HepG2 (cell line): Measurements from ENCODE around the gene CHN1. TPM values are rescaled to one million over a fixed set of nuclear protein-coding genes. Genes with fewer than 3 reads are reported as not detected.
A peak's percentile ranks its signal among the peaks of the same experiment; 100 is the strongest.

ENCODE experiments used
- CENPBD1 ChIP-seq: sonication (generic); formaldehyde crosslinking; IDR thresholded peaks from 2 replicates; pipeline ENCODE4 v1.8.0; 2022; ENCODE audit warnings: missing genetic modification reagents, low read depth, mild to moderate bottlenecking, borderline replicate concordance
- CTCF ChIP-seq: sonication (generic); formaldehyde crosslinking; IDR thresholded peaks from 2 replicates; pipeline ENCODE4 v1.5.0; 2020; ENCODE audit warnings: mild to moderate bottlenecking, missing genetic modification reagents, moderate library complexity
- FOSL1 ChIP-seq: sonication (generic); formaldehyde crosslinking; IDR thresholded peaks from 2 replicates; pipeline ENCODE4 v1.9.0; 2021; ENCODE audit warnings: missing genetic modification reagents, borderline replicate concordance
- FOSL2 ChIP-seq: sonication (generic); formaldehyde crosslinking; IDR thresholded peaks from 2 replicates; pipeline ENCODE4 v1.4.0; 2020; ENCODE audit warnings: missing genetic modification reagents
- FOXJ3 ChIP-seq: sonication (generic); formaldehyde crosslinking; IDR thresholded peaks from 2 replicates; pipeline ENCODE4 v1.4.0; 2020; ENCODE audit warnings: missing genetic modification reagents, mild to moderate bottlenecking, borderline replicate concordance
- JUN ChIP-seq: sonication (generic); formaldehyde crosslinking; IDR thresholded peaks from 2 replicates; pipeline ENCODE4 v1.4.0; 2020; ENCODE audit warnings: mild to moderate bottlenecking, missing genetic modification reagents
- LCORL ChIP-seq, 2 experiments: fragments of 450-650 bp in 1 of 2; sonication (generic) in 1 of 2; formaldehyde crosslinking in 1 of 2; IDR thresholded peaks; 2 replicates each; pipeline versions ENCODE4 v1.5.0 to v1.6.1; 2017 to 2020; ENCODE audit warnings: antibody characterized with exemption in 1 of 2, missing genetic modification reagents in 1 of 2
- MAFF ChIP-seq: IDR thresholded peaks from 2 replicates; pipeline ENCODE4 v1.6.1; 2011; ENCODE audit warnings: low read depth, low read length, improper control_type of control experiment
- RFX3 ChIP-seq: IDR thresholded peaks from 2 replicates; pipeline ENCODE4 v1.6.1; 2016; ENCODE audit warnings: missing biosample characterization, missing genetic modification reagents
- SOX13 ChIP-seq, 3 experiments: fragments of 450-650 bp in 1 of 3; sonication (generic) in 1 of 3; formaldehyde crosslinking in 1 of 3; IDR thresholded peaks in 2 of 3; conservative IDR thresholded peaks in 1 of 3; 2 replicates each; pipeline versions ENCODE4 v1.5.0 to v1.6.1; 2016 to 2020; ENCODE audit warnings: antibody characterized with exemption in 1 of 3, mild to moderate bottlenecking in 1 of 3, missing compliant biosample characterization in 1 of 3, missing genetic modification reagents in 1 of 3, moderate library complexity in 1 of 3
- TCF7 ChIP-seq: sonication (generic); IDR thresholded peaks from 2 replicates; pipeline ENCODE4 v1.6.1; 2016; ENCODE audit warnings: antibody characterized with exemption, low read depth
- TSC22D2 ChIP-seq: sonication (generic); formaldehyde crosslinking; IDR thresholded peaks from 2 replicates; pipeline ENCODE4 v1.5.1; 2020; ENCODE audit warnings: missing genetic modification reagents, mild to moderate bottlenecking, borderline replicate concordance
- ZBTB1 ChIP-seq: sonication (generic); formaldehyde crosslinking; IDR thresholded peaks from 2 replicates; pipeline ENCODE4 v1.4.0; 2020; ENCODE audit warnings: missing genetic modification reagents, borderline replicate concordance
- ZNF143 ChIP-seq: sonication (generic); formaldehyde crosslinking; IDR thresholded peaks from 2 replicates; pipeline ENCODE4 v1.4.0; 2020; ENCODE audit warnings: missing genetic modification reagents
- ZNF24 ChIP-seq: fragments of 450-650 bp; IDR thresholded peaks from 2 replicates; pipeline ENCODE4 v1.6.1; 2017; ENCODE audit warnings: antibody characterized with exemption, mild to moderate bottlenecking
- ZNF335 ChIP-seq: sonication (generic); formaldehyde crosslinking; IDR thresholded peaks from 2 replicates; pipeline ENCODE4 v1.4.0; 2020; ENCODE audit warnings: missing genetic modification reagents
- ZNF530 ChIP-seq: sonication (generic); formaldehyde crosslinking; IDR thresholded peaks from 2 replicates; pipeline ENCODE4 v1.5.0; 2020; ENCODE audit warnings: low read depth, mild to moderate bottlenecking, missing genetic modification reagents
- ZNF788 ChIP-seq: sonication (generic); formaldehyde crosslinking; IDR thresholded peaks from 2 replicates; pipeline ENCODE4 v1.5.0; 2020; ENCODE audit warnings: mild to moderate bottlenecking, missing genetic modification reagents, borderline replicate concordance
- polyA plus RNA-seq, 8 experiments: library from polyadenylated mRNA; depleted of rRNA in 3 of 8; stranded (reverse) in 7 of 8; unstranded in 1 of 8; fragments of >200 nt; fragmentation: Illumina TruSeq in 4 of 8; extraction: Trizol in 4 of 8; gene quantifications; 2 replicates each; pipeline versions ENCODE4 v1.2.1 to v1.2.3, GENCODE V29; 2011 to 2016; ENCODE audit warnings: low read depth in 4 of 8, missing spikeins in 1 of 8, mixed read lengths in 1 of 8; ENCODE audit not compliant: insufficient read depth in 1 of 8
- total RNA-seq, 5 experiments: library from RNA; depleted of rRNA; stranded (reverse); fragments of >200 nt; fragmentation: Illumina TruSeq; extraction: Trizol; gene quantifications; 2 replicates each; pipeline ENCODE4 v1.2.3, GENCODE V29; 2016; ENCODE audit warnings: low read depth in 1 of 5
- TF ChIP-seq, protein P1 (sequence below): sonication (generic); formaldehyde crosslinking; IDR thresholded peaks from 2 replicates; pipeline ENCODE4 v1.4.0; 2020; ENCODE audit warnings: missing genetic modification reagents
- TF ChIP-seq, protein P2 (sequence below): IDR thresholded peaks from 2 replicates; pipeline ENCODE4 v1.6.1; 2018; ENCODE audit warnings: missing genetic modification reagents
- TF ChIP-seq, protein P3 (sequence below): sonication (generic); formaldehyde crosslinking; IDR thresholded peaks from 2 replicates; pipeline ENCODE4 v1.4.0; 2020; ENCODE audit warnings: missing genetic modification reagents

The CHN1 gene
- total and polyA plus RNA-seq, 2 of the 13 experiments (the other 11 are each of a cell fraction or from before 2014, with no cell fraction given) = 2.8 to 3.5 TPM

GRCh38 chr2:175004980-175005732, at the start of gene CHN1 (continued):
- TF ChIP-seq TSC22D2 (CRISPR knock-in tag) = no peak
- no peak for TF ChIP-seq FOXJ3 (CRISPR knock-in tag)
- no peak for TF ChIP-seq ZBTB1 (CRISPR knock-in tag)
- TF ChIP-seq JUN (CRISPR knock-in tag) = no peak
- TF ChIP-seq, protein P1, sequence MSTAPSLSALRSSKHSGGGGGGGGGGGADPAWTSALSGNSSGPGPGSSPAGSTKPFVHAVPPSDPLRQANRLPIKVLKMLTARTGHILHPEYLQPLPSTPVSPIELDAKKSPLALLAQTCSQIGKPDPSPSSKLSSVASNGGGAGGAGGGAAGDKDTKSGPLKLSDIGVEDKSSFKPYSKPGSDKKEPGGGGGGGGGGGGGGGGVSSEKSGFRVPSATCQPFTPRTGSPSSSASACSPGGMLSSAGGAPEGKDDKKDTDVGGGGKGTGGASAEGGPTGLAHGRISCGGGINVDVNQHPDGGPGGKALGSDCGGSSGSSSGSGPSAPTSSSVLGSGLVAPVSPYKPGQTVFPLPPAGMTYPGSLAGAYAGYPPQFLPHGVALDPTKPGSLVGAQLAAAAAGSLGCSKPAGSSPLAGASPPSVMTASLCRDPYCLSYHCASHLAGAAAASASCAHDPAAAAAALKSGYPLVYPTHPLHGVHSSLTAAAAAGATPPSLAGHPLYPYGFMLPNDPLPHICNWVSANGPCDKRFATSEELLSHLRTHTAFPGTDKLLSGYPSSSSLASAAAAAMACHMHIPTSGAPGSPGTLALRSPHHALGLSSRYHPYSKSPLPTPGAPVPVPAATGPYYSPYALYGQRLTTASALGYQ (CRISPR knock-in tag) = no peak
- TF ChIP-seq SOX13 (IDR thresholded peaks at IDR 0.05) = no peak
- TF ChIP-seq SOX13 (CRISPR knock-in tag; conservative IDR thresholded peaks at IDR 0.05 in 1 of 2, IDR thresholded peaks at IDR 0.05 in 1 of 2) = peak in 1 of 2 experiments; percentile 25; a peak in 2 of 4 replicates
- TF ChIP-seq, protein P2, sequence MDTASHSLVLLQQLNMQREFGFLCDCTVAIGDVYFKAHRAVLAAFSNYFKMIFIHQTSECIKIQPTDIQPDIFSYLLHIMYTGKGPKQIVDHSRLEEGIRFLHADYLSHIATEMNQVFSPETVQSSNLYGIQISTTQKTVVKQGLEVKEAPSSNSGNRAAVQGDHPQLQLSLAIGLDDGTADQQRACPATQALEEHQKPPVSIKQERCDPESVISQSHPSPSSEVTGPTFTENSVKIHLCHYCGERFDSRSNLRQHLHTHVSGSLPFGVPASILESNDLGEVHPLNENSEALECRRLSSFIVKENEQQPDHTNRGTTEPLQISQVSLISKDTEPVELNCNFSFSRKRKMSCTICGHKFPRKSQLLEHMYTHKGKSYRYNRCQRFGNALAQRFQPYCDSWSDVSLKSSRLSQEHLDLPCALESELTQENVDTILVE = 0 out of 2 replicates have a peak, but pooled peaks have one; percentile 45
- no peak for TF ChIP-seq CENPBD1 (CRISPR knock-in tag)
- TF ChIP-seq ZNF24 = no peak
- no peak for TF ChIP-seq LCORL (IDR thresholded peaks at IDR 0.05)
- peak; percentile 44; the same call in 1 of the 2 replicates for TF ChIP-seq LCORL (CRISPR knock-in tag; IDR thresholded peaks at IDR 0.05)
- no peak for TF ChIP-seq ZNF530 (CRISPR knock-in tag)
- no peak for TF ChIP-seq ZNF335 (CRISPR knock-in tag)
- TF ChIP-seq MAFF = no peak
- no peak for TF ChIP-seq ZNF143 (CRISPR knock-in tag)
- no peak for TF ChIP-seq FOSL1 (CRISPR knock-in tag)
- peak; percentile 95 for TF ChIP-seq RFX3 (CRISPR knock-in tag)
- no peak for TF ChIP-seq FOSL2 (CRISPR knock-in tag)
- TF ChIP-seq CTCF (CRISPR knock-in tag) = peak; percentile 59
- TF ChIP-seq, protein P3, sequence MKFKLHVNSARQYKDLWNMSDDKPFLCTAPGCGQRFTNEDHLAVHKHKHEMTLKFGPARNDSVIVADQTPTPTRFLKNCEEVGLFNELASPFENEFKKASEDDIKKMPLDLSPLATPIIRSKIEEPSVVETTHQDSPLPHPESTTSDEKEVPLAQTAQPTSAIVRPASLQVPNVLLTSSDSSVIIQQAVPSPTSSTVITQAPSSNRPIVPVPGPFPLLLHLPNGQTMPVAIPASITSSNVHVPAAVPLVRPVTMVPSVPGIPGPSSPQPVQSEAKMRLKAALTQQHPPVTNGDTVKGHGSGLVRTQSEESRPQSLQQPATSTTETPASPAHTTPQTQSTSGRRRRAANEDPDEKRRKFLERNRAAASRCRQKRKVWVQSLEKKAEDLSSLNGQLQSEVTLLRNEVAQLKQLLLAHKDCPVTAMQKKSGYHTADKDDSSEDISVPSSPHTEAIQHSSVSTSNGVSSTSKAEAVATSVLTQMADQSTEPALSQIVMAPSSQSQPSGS (CRISPR knock-in tag) = no peak
- no peak; the same call in 1 of the 2 replicates for TF ChIP-seq ZNF788 (CRISPR knock-in tag)
- TF ChIP-seq TCF7 = no peak
